GM12878 (cell line): ENCODE results near the gene ARHGAP22. TPM values are rescaled to one million over a fixed set of nuclear protein-coding genes. Genes with fewer than 3 reads are reported as not detected.

ENCODE experiments used
- ATAC-seq: fragments of 200-7000 bp; cut with Tn5 transposase; 3 replicates; pipeline ENCODE4 v1.9.1; 2020; ENCODE audit warnings: mild to moderate bottlenecking, moderate library complexity
- BruUV-seq: library from RNA; stranded (reverse); fragments of 400-500 nt; replicated peaks from 2 replicates; lab custom pipeline; 2021; lab: Mats Ljungman, UMichigan
- CTCF ChIA-PET: fragments of 300-600 bp; sonication (Branson Sonifier 250); formaldehyde crosslinking; extraction: SDS; loops from one replicate; lab custom pipeline; 2021; ENCODE audit warnings: inconsistent platforms; lab: Yijun Ruan, JAX
- POLR2A ChIA-PET: fragments of 350-600 bp; formaldehyde crosslinking; extraction: SDS; loops from one replicate; lab custom pipeline; 2021; ENCODE audit warnings: inconsistent platforms; lab: Charles Lee
- RAD21 ChIA-PET: fragments of 300-600 bp; sonication (Branson Sonifier 250); formaldehyde crosslinking; loops from one replicate; lab custom pipeline; 2023; ENCODE audit warnings: antibody characterized with exemption; ENCODE audit not compliant: unreplicated experiment; lab: Charles Lee
- SMC1A ChIA-PET: fragments of 300-600 bp; sonication (Branson Sonifier 250); formaldehyde crosslinking; loops from one replicate; lab custom pipeline; 2023; ENCODE audit not compliant: unreplicated experiment, uncharacterized antibody; lab: Charles Lee
- DNase-seq: peaks from one replicate; pipeline ENCODE4 v3.0.0-alpha.2; 2011; ENCODE audit warnings: low read depth, low spot score
- FAIRE-seq: peaks from 3 replicates; lab custom pipeline; 2011; peaks lifted over from hg19 to GRCh38; lab: Jason Lieb, UNC
- H2AFZ ChIP-seq: 2 replicates; pipeline ENCODE4 v1.6.0; 2011; ENCODE audit warnings: low read depth, low read length, control low read depth; ENCODE audit not compliant: control insufficient read depth
- H3K27ac ChIP-seq: 2 replicates; pipeline ENCODE4 v1.5.1; 2011; ENCODE audit warnings: control low read depth; ENCODE audit not compliant: control insufficient read depth, insufficient read depth
- H3K27me3 ChIP-seq, 2 experiments: replicated peaks in 1 of 2; 2 replicates each; pipeline versions ENCODE4 v1.6.0 to v1.6.1; 2011; ENCODE audit warnings: low read length in 1 of 2; ENCODE audit not compliant: control insufficient read depth in 2 of 2, insufficient read depth in 2 of 2
- H3K36me3 ChIP-seq, 2 experiments: 2 replicates each; pipeline ENCODE4 v1.5.1; 2011; ENCODE audit warnings: low read length in 1 of 2; ENCODE audit not compliant: control insufficient read depth in 2 of 2, insufficient read depth in 2 of 2
- H3K4me1 ChIP-seq: 2 replicates; pipeline ENCODE4 v1.6.1; 2011; ENCODE audit warnings: mild to moderate bottlenecking, low read length, moderate library complexity, mixed read lengths; ENCODE audit not compliant: control insufficient read depth, insufficient read depth
- H3K4me2 ChIP-seq: 2 replicates; pipeline ENCODE4 v1.6.0; 2011; ENCODE audit warnings: control low read depth; ENCODE audit not compliant: control insufficient read depth, insufficient read depth
- H3K4me3 ChIP-seq: fragments of 200-600 bp; sonication (generic); 2 replicates; pipeline ENCODE4 v1.5.1; 2016
- H3K79me2 ChIP-seq: 2 replicates; pipeline ENCODE4 v1.6.0; 2011; ENCODE audit warnings: low read length; ENCODE audit not compliant: control insufficient read depth, insufficient read depth
- H3K9ac ChIP-seq: 2 replicates; pipeline ENCODE4 v1.8.0; 2011; ENCODE audit warnings: low read length, control low read depth, mixed read lengths; ENCODE audit not compliant: control insufficient read depth, insufficient read depth
- H3K9me3 ChIP-seq: replicated peaks from 3 replicates; pipeline ENCODE4 v1.5.1; 2011; ENCODE audit warnings: mild to moderate bottlenecking, low read length; ENCODE audit not compliant: control insufficient read depth, insufficient read depth
- H4K20me1 ChIP-seq: 2 replicates; pipeline ENCODE4 v1.6.0; 2011; ENCODE audit not compliant: control insufficient read depth, insufficient read depth
- BACH1 ChIP-seq: fragments of 450-650 bp; IDR thresholded peaks from 2 replicates; pipeline ENCODE4 v1.6.1; 2017; ENCODE audit warnings: mild to moderate bottlenecking, borderline replicate concordance
- NFYA ChIP-seq: IDR thresholded peaks from 2 replicates; pipeline ENCODE4 v1.6.1; 2011; ENCODE audit warnings: low read depth, mild to moderate bottlenecking, low read length, improper control_type of control experiment, borderline replicate concordance
- NRF1 ChIP-seq: conservative IDR thresholded peaks from 2 replicates; pipeline ENCODE4 v1.6.1; 2011; ENCODE audit warnings: mild to moderate bottlenecking, low read depth, low read length, improper control_type of control experiment
- SP1 ChIP-seq: IDR thresholded peaks from one replicate; pipeline ENCODE4 v1.6.1; 2011; ENCODE audit warnings: low read depth, low read length
- STAT1 ChIP-seq: fragments of 450-650 bp; conservative IDR thresholded peaks from 2 replicates; pipeline ENCODE4 v1.6.1; 2014; ENCODE audit warnings: antibody characterized with exemption, mild to moderate bottlenecking
- ZBED1 ChIP-seq: IDR thresholded peaks from 2 replicates; pipeline ENCODE4 v1.6.1; 2016; ENCODE audit warnings: borderline replicate concordance
- ZNF207 ChIP-seq: fragments of 450-650 bp; IDR thresholded peaks from 2 replicates; pipeline ENCODE4 v1.6.1; 2014; ENCODE audit warnings: antibody characterized with exemption, mild to moderate bottlenecking, borderline replicate concordance
- WGBS: methylation state at CpG from one replicate; pipeline ENCODE4 v1.1.6; 2016; ENCODE audit warnings: low lambda C conversion rate; ENCODE audit not compliant: insufficient replicate concordance, insufficient coverage; ENCODE audit errors: missing lambda C conversion rate; 5-methylcytosine and 5-hydroxymethylcytosine counted together
- in situ Hi-C: fragments of 300-500 bp; cut with MboI; formaldehyde crosslinking; loops from 9 replicates; pipeline ENCODE4 v1.14.3; 2018; ENCODE audit warnings: mixed read lengths
- intact Hi-C: fragments of 100-400 bp; cut with micrococcal nuclease; formaldehyde crosslinking; loops from one replicate; pipeline ENCODE4 v1.14.2; 2022; ENCODE audit not compliant: unreplicated experiment
- polyA plus RNA-seq, 11 experiments: library from polyadenylated mRNA; depleted of rRNA in 4 of 11; unstranded in 6 of 11; stranded (reverse) in 5 of 11; fragments of >200 nt; fragmentation: Nextera tagmentation in 4 of 11; fragmentation: Illumina TruSeq in 1 of 11; extraction: Ambion mirVana in 4 of 11; extraction: Trizol in 1 of 11; gene quantifications; 1 replicate in 1 of 11; 2 replicates in 10 of 11; pipeline versions ENCODE4 v1.2.1 to v1.2.3, GENCODE V29; 2011 to 2016; ENCODE audit warnings: inconsistent platforms in 2 of 11, missing spikeins in 2 of 11, low read depth in 1 of 11
- total RNA-seq, 4 experiments: library from RNA; depleted of rRNA in 3 of 4; stranded (reverse); fragments of >200 nt in 3 of 4; fragmentation: Illumina TruSeq in 1 of 4; extraction: Trizol in 1 of 4; gene quantifications; 2 replicates each; pipeline versions ENCODE4 v1.2.1 to v1.2.3, GENCODE V29; 2013 to 2021
- TF ChIP-seq, protein P1 (sequence below): fragments of 450-650 bp; IDR thresholded peaks from 2 replicates; pipeline ENCODE4 v1.6.1; 2017; ENCODE audit warnings: mild to moderate bottlenecking, low read depth, inconsistent platforms; ENCODE audit not compliant: poor library complexity, severe bottlenecking

ARHGAP22 gene
- total and polyA plus RNA-seq, 10 of the 15 experiments (the other 5 are each of a cell fraction or from before 2014, with no cell fraction given): 0.07 to 0.61 (median 0.18) TPM; not detected in 5

DNA sequence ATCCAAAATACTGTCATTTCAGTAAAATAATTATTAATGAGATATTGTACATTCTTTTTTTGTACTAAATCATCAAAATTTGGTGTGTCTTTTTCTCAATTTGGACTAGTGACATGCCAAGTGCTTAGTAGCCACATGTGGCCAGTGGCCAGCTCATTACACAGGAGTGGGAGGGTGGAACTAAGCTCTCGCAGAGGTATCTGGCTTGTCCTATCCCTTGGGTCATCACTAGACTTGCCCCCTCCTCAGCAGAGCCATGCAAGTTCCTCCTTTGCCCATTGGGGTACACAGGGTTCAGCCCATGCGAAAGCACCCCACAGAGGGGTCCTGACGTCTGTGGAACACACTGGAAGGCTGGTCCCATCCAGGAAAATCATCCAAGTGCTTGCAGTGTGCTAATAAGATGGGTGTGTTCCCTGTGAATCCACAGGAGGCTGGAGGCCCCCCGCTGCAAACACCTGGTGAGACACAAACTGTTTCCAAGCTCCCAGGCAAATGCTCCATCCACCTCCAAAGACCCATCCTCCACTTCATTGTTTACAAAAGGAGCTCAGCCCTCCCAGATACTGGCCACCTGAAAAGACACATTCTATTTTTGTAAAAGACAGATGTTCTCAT, 1.3 kb downstream of the ARHGAP22 start:
- ChIA-PET CTCF (interaction anchor here (0.9 to 17.1 kb wide), 7 partner anchors 8 to 55 kb away, joined by 3 to 664 read pairs (median 4); no protein-coding TSS in a partner anchor), RAD21 (interaction anchor here (1.8 to 12.6 kb wide), 2 partner anchors 50 to 51 kb away, joined by 6 to 383 read pairs; no protein-coding TSS in a partner anchor), SMC1A (interaction anchor here (0.6 to 4.3 kb wide), 4 partner anchors 12 to 52 kb away, joined by 3 to 24 read pairs (median 8); no protein-coding TSS in a partner anchor), POLR2A (interaction anchor here (1.3 kb wide), 1 partner anchor 52 kb away, joined by 4 read pairs; no protein-coding TSS in a partner anchor)
- WGBS: 63% methylated on average over 4 of the region's 4 CpGs
- ATAC-seq (no peak), DNase-seq (no peak), FAIRE-seq (no peak)
- Histone ChIP-seq H3K9ac (no peak overlapping the region), H3K27ac (no peak overlapping the region), H3K4me2 (no peak overlapping the region), H3K9me3 (no peaks in the 10 kb centered on the region), H3K36me3 (no peaks in the 10 kb centered on the region), H3K4me3 (no peak overlapping the region), H4K20me1 (no peaks in the 10 kb centered on the region), H3K79me2 (no peaks in the 10 kb centered on the region), H3K4me1 (peaks cover 6% of the 10 kb centered on the region; the same call in 1 of the 2 replicates), H2AFZ (no peak overlapping the region), H3K27me3 (no peaks in the 10 kb centered on the region; a peak in 1 of 4 replicates)
- in situ Hi-C loops: no loop called here
- BruUV-seq: no TSS peak
- TF ChIP-seq STAT1 (no peak), ZNF207 (no peak), NRF1 (no peak), NFYA (no peak), ZBED1 (no peak), SP1 (no peak), BACH1 (no peak)
- TF ChIP-seq, protein P1, sequence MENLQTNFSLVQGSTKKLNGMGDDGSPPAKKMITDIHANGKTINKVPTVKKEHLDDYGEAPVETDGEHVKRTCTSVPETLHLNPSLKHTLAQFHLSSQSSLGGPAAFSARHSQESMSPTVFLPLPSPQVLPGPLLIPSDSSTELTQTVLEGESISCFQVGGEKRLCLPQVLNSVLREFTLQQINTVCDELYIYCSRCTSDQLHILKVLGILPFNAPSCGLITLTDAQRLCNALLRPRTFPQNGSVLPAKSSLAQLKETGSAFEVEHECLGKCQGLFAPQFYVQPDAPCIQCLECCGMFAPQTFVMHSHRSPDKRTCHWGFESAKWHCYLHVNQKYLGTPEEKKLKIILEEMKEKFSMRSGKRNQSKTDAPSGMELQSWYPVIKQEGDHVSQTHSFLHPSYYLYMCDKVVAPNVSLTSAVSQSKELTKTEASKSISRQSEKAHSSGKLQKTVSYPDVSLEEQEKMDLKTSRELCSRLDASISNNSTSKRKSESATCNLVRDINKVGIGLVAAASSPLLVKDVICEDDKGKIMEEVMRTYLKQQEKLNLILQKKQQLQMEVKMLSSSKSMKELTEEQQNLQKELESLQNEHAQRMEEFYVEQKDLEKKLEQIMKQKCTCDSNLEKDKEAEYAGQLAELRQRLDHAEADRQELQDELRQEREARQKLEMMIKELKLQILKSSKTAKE: no peak
- intact Hi-C loops: loop anchor here (1.0 kb wide), 1 partner anchor 32 kb away; no protein-coding TSS in a partner anchor
